Measurements from ENCODE around the gene CSF1.
"Not testable (repeated sequence)": the region's sequence is repeated elsewhere in the genome, so short reads cannot be mapped to it uniquely, and the experiment has no call there.

The CSF1 gene

GRCh38 chr1:109919303-109919702 is 8.7 kb downstream of the CSF1 start:
- Histone ChIP-seq H3K27ac (no peak overlapping the region), H4K20me1 (no peaks in the 10 kb centered on the region), H3K4me3 (no peak overlapping the region), H3K9me3 (no peaks in the 10 kb centered on the region), H3K36me3 (no peaks in the 10 kb centered on the region), H3K27me3 (no peaks in the 10 kb centered on the region), H3K9ac (no peak overlapping the region), H3K4me2 (no peak overlapping the region), H3K4me1 (no peaks in the 10 kb centered on the region)
- TF ChIP-seq Cebpa-rat (IDR thresholded peaks at IDR 0.05): no peak

GRCh38 chr1:109920391-109920790 is 9.7 kb downstream of the CSF1 start:
- not testable (repeated sequence) for H3K27me3 ChIP-seq, H4K20me1 ChIP-seq, H3K4me2 ChIP-seq, H3K9ac ChIP-seq, H3K9me3 ChIP-seq, H3K4me1 ChIP-seq, H3K27ac ChIP-seq, H3K36me3 ChIP-seq, H3K4me3 ChIP-seq

- H3K27me3 ChIP-seq: no peaks in the 10 kb centered on the region
- TF ChIP-seq Cebpa-rat (IDR thresholded peaks at IDR 0.05): no peak
- H3K4me2 ChIP-seq: no peak overlapping the region
- no peak overlapping the region for H3K27ac ChIP-seq
- no peaks in the 10 kb centered on the region for H4K20me1 ChIP-seq
- H3K4me3 ChIP-seq: no peak overlapping the region
- no peaks in the 10 kb centered on the region for H3K36me3 ChIP-seq
- H3K9me3 ChIP-seq: no peaks in the 10 kb centered on the region
- H3K9ac ChIP-seq: no peak overlapping the region
- H3K4me1 ChIP-seq: no peaks in the 10 kb centered on the region
Measured at GRCh38 chr1:109922326-109922725, 11.7 kb downstream of the CSF1 start.

- H3K27me3 ChIP-seq: no peaks in the 10 kb centered on the region
- no peak overlapping the region for H3K4me2 ChIP-seq
- no peak overlapping the region for H3K4me3 ChIP-seq
- H3K4me1 ChIP-seq: no peaks in the 10 kb centered on the region
- no peaks in the 10 kb centered on the region for H3K9me3 ChIP-seq
- no peaks in the 10 kb centered on the region for H3K36me3 ChIP-seq
- no peaks in the 10 kb centered on the region for H4K20me1 ChIP-seq
- no peak overlapping the region for H3K27ac ChIP-seq
- H3K9ac ChIP-seq: no peak overlapping the region
- TF ChIP-seq Cebpa-rat (IDR thresholded peaks at IDR 0.05): no peak
Measured at GRCh38 chr1:109923131-109923945, 12.7 kb downstream of the CSF1 start.

DNA sequence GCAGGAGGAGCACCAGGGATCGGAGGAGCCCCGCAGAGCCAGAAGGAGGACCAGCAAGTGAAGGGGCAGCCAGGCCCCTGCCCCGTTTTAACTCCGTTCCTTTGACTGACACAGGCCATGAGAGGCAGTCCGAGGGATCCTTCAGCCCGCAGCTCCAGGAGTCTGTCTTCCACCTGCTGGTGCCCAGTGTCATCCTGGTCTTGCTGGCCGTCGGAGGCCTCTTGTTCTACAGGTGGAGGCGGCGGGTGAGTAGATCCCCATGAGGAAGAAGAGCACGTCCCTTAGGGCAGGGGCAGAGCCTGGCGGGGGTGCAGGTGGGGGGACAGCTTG is 13.3 kb downstream of the CSF1 start:
- H3K36me3 ChIP-seq: no peaks in the 10 kb centered on the region
- H3K9ac ChIP-seq: no peak overlapping the region
- no peak overlapping the region for H3K4me3 ChIP-seq
- H3K27me3 ChIP-seq: no peaks in the 10 kb centered on the region
- H3K4me2 ChIP-seq: no peak overlapping the region
- TF ChIP-seq Cebpa-rat (IDR thresholded peaks at IDR 0.05): no peak
- no peaks in the 10 kb centered on the region for H4K20me1 ChIP-seq
- H3K27ac ChIP-seq: no peak overlapping the region
- H3K9me3 ChIP-seq: no peaks in the 10 kb centered on the region
- no peaks in the 10 kb centered on the region for H3K4me1 ChIP-seq

DNA sequence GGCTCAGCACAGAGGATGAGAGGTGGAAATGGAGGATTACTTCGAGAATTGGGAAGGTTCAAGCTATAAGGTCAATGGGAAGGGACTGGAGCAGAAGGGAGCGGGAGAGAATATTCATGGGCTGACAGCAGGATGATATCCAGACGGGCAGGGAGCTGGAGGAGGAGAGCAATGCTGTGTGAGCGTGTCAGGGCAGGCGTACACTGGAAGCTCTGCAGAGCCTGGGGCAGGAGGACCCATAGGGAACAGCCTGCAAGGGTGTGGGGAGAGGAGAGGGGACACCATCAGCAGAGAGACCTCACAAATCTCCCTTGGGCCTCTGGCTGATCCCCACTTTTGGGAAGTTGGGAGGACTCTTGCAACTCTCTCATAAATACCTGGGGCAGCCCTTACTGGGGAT is 13.7 kb downstream of the CSF1 start:
- Histone ChIP-seq H3K9ac (no peak overlapping the region), H3K9me3 (no peaks in the 10 kb centered on the region), H3K4me2 (no peak overlapping the region), H3K27me3 (no peaks in the 10 kb centered on the region), H3K4me3 (no peak overlapping the region), H3K4me1 (no peaks in the 10 kb centered on the region), H3K36me3 (no peaks in the 10 kb centered on the region), H4K20me1 (no peaks in the 10 kb centered on the region), H3K27ac (no peak overlapping the region)
- TF ChIP-seq Cebpa-rat (IDR thresholded peaks at IDR 0.05): no peak

DNA sequence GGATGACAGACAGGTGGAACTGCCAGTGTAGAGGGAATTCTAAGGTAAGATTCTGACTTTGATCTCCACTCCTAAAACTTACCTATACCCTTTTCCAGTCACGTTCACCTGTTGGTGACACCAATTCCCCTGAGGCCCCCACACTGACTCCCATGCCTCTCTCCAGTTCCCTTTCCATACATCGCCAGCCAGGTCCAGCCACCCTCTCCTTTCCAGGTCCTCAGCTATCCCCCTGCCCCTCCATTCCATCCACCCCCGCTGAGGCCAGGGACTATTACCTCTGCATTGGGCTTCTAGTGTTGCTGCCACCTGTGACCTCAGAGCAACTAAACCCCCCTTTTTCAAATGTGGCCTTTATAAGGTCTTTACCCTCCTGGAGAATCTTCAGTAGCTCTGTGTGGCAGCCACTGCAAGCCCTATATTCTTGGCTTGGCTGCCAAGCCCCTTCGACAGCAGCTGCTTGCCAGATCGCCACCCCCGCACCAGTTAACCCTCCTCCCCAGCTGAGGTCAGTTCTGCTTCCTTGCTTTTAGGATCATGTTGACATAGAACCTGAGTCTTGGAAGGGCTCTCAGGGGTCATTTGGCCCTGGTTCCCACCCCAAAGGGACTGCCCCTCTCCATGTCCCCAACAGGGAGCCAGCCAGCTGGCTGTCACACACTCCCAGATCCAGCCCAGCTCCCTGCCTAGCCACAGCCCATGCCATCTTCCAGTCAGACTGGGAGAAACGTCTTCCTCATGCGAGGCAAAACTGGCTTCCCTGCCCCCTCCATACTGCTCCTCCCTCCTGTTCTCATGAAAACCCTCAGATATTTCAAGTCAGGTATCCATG is 14.7 kb downstream of the CSF1 start:
- Histone ChIP-seq H3K4me3 (no peak overlapping the region), H3K4me2 (no peak overlapping the region), H3K27ac (no peak overlapping the region), H3K36me3 (no peaks in the 10 kb centered on the region), H3K9ac (no peak overlapping the region), H3K9me3 (no peaks in the 10 kb centered on the region), H3K27me3 (no peaks in the 10 kb centered on the region), H3K4me1 (no peaks in the 10 kb centered on the region), H4K20me1 (no peaks in the 10 kb centered on the region)
- no peak for TF ChIP-seq Cebpa-rat (IDR thresholded peaks at IDR 0.05)

DNA sequence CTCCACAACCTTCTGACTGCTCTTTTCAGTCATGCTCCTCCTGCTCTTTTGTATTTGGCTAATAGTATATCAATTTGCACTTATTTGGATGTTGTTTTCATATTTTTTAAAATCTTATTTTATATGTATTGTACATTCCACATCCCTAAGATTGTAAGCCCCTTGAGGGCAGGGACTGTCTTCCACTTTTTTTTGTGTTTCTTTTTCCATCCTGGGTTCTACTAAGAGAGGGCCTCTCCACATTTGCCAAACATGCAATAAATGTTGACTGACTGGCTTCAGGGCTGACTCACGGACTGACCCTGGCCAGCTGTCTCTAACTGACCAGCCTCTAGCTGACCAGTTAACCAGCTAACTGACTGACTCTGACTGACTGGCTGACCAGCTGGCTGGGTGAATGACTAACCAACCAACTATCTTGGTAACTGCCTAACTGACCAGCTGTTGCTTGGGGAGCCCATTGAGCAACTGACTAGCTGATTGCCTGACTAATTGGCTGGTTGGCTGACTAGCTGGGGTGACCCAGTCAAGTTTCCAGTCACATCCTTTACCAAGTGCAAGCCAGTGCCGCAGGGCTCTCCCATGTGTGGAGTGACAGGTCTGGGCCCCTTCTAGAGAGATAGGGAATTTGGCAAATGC is 16.1 kb downstream of the CSF1 start:
- Histone ChIP-seq H3K27me3 (no peaks in the 10 kb centered on the region), H3K9ac (no peak overlapping the region), H3K36me3 (no peaks in the 10 kb centered on the region), H3K9me3 (no peaks in the 10 kb centered on the region), H3K27ac (no peak overlapping the region), H3K4me3 (no peak overlapping the region), H3K4me1 (no peaks in the 10 kb centered on the region), H4K20me1 (no peaks in the 10 kb centered on the region), H3K4me2 (no peak overlapping the region)
- no peak for TF ChIP-seq Cebpa-rat (IDR thresholded peaks at IDR 0.05)

- no peaks in the 10 kb centered on the region for H3K4me1 ChIP-seq
- no peak overlapping the region for H3K9ac ChIP-seq
- H4K20me1 ChIP-seq: no peaks in the 10 kb centered on the region
- no peak overlapping the region for H3K4me3 ChIP-seq
- no peak overlapping the region for H3K27ac ChIP-seq
- no peaks in the 10 kb centered on the region for H3K36me3 ChIP-seq
- no peaks in the 10 kb centered on the region for H3K27me3 ChIP-seq
- TF ChIP-seq Cebpa-rat (IDR thresholded peaks at IDR 0.05): no peak
- H3K4me2 ChIP-seq: no peak overlapping the region
- no peaks in the 10 kb centered on the region for H3K9me3 ChIP-seq
Measured at GRCh38 chr1:109927356-109927755, 16.7 kb downstream of the CSF1 start.

DNA sequence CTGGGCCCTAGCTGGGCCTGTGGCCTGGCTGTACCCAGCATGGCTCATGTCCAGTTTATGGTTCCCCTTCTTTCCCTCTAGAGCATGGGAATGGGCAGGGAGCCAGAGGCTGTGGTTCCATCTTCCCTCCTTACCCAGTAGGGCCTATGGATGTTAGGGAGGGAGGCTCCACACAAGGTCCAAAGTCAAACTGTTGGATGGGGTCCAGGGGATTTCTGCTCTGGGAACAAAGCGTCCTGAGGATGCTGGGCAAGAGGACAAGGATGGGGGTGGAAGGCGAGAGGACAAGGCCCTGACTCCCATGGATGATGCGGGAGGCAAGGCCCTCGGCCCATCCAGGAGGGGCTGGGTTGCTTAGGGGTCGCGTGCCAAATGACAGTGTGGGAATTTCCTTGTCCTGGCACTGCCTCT is 17.3 kb downstream of the CSF1 start:
- no peaks in the 10 kb centered on the region for H4K20me1 ChIP-seq
- H3K4me1 ChIP-seq: no peaks in the 10 kb centered on the region
- H3K9ac ChIP-seq: no peak overlapping the region
- H3K4me3 ChIP-seq: no peak overlapping the region
- no peak overlapping the region for H3K27ac ChIP-seq
- H3K4me2 ChIP-seq: no peak overlapping the region
- no peaks in the 10 kb centered on the region for H3K27me3 ChIP-seq
- no peaks in the 10 kb centered on the region for H3K36me3 ChIP-seq
- H3K9me3 ChIP-seq: no peaks in the 10 kb centered on the region
- no peak for TF ChIP-seq Cebpa-rat (IDR thresholded peaks at IDR 0.05)
